H9 (cell line): Measurements from ENCODE around the gene SV2C. TPM values are rescaled to one million over a fixed set of nuclear protein-coding genes. Genes with fewer than 3 reads are reported as not detected.

ENCODE experiments used
- DNase-seq: peaks from one replicate; pipeline ENCODE4 v3.0.0-alpha.2; 2017
- H2AFZ ChIP-seq: one replicate; pipeline ENCODE4 v1.6.1; 2013; ENCODE audit warnings: mild to moderate bottlenecking, low read length, control low read depth, moderate library complexity
- H2AK5ac ChIP-seq: 2 replicates; pipeline ENCODE4 v1.6.1; 2013; ENCODE audit warnings: low read length, control low read depth, mixed read lengths; ENCODE audit not compliant: insufficient read length
- H2BK120ac ChIP-seq: one replicate; pipeline ENCODE4 v1.6.1; 2013; ENCODE audit warnings: low read depth, mild to moderate bottlenecking, low read length, control low read depth, inconsistent platforms; ENCODE audit not compliant: poor library complexity, severe bottlenecking
- H2BK12ac ChIP-seq: 2 replicates; pipeline ENCODE4 v1.6.1; 2013; ENCODE audit warnings: low read length, control low read depth, mixed read lengths, low read depth; ENCODE audit not compliant: insufficient read length
- H2BK15ac ChIP-seq: 2 replicates; pipeline ENCODE4 v1.6.1; 2013; ENCODE audit warnings: low read depth, low read length, control low read depth
- H2BK20ac ChIP-seq: one replicate; pipeline ENCODE4 v1.6.1; 2013; ENCODE audit warnings: low read depth, mild to moderate bottlenecking, low read length, control low read depth, inconsistent platforms; ENCODE audit not compliant: poor library complexity, severe bottlenecking
- H2BK5ac ChIP-seq: 2 replicates; pipeline ENCODE4 v1.6.1; 2013; ENCODE audit warnings: low read length, control low read depth, mixed read lengths; ENCODE audit not compliant: insufficient read length
- H3K14ac ChIP-seq: 2 replicates; pipeline ENCODE4 v1.6.1; 2013; ENCODE audit warnings: low read length, control low read depth; ENCODE audit not compliant: insufficient read depth
- H3K18ac ChIP-seq: 2 replicates; pipeline ENCODE4 v1.6.1; 2013; ENCODE audit warnings: low read depth, mild to moderate bottlenecking, mixed read lengths, low read length, control low read depth; ENCODE audit not compliant: insufficient read length
- H3K23ac ChIP-seq: 2 replicates; pipeline ENCODE4 v1.6.1; 2013; ENCODE audit warnings: low read length, control low read depth, mixed read lengths, low read depth; ENCODE audit not compliant: insufficient read length
- H3K23me2 ChIP-seq: 2 replicates; pipeline ENCODE4 v1.6.1; 2013; ENCODE audit warnings: low read depth, mild to moderate bottlenecking, mixed read lengths, low read length, control low read depth; ENCODE audit not compliant: insufficient read length, poor library complexity, severe bottlenecking
- H3K27ac ChIP-seq: 2 replicates; pipeline ENCODE4 v1.5.1; 2013; ENCODE audit warnings: low read length, control low read depth, mixed read lengths, low read depth; ENCODE audit not compliant: insufficient read length
- H3K27me3 ChIP-seq: 2 replicates; pipeline ENCODE4 v1.6.1; 2013; ENCODE audit warnings: low read length, control low read depth, inconsistent platforms; ENCODE audit not compliant: insufficient read depth
- H3K4ac ChIP-seq: 2 replicates; pipeline ENCODE4 v1.6.1; 2013; ENCODE audit warnings: low read depth, mild to moderate bottlenecking, control low read depth, inconsistent platforms, low read length, moderate library complexity
- H3K4me1 ChIP-seq: 2 replicates; pipeline ENCODE4 v1.6.1; 2013; ENCODE audit warnings: low read length, control low read depth, inconsistent platforms; ENCODE audit not compliant: insufficient read depth
- H3K4me2 ChIP-seq: 2 replicates; pipeline ENCODE4 v1.6.1; 2013; ENCODE audit warnings: low read length, control low read depth, mixed read lengths; ENCODE audit not compliant: insufficient read length, insufficient read depth
- H3K56ac ChIP-seq: 2 replicates; pipeline ENCODE4 v1.6.1; 2013; ENCODE audit warnings: low read depth, mild to moderate bottlenecking, mixed read lengths, low read length, control low read depth; ENCODE audit not compliant: insufficient read length
- H3K79me1 ChIP-seq: 2 replicates; pipeline ENCODE4 v1.6.1; 2013; ENCODE audit warnings: low read depth, mild to moderate bottlenecking, moderate library complexity, low read length, control low read depth, inconsistent platforms; ENCODE audit not compliant: insufficient read depth, poor library complexity, severe bottlenecking
- H3K79me2 ChIP-seq: 2 replicates; pipeline ENCODE4 v1.6.1; 2013; ENCODE audit warnings: low read length, control low read depth, inconsistent platforms; ENCODE audit not compliant: insufficient read depth
- H3K9ac ChIP-seq: 2 replicates; pipeline ENCODE4 v1.6.1; 2013; ENCODE audit warnings: low read length, control low read depth, mixed read lengths; ENCODE audit not compliant: insufficient read length; ENCODE audit errors: extremely low read depth
- H3K9me3 ChIP-seq: one replicate; pipeline ENCODE4 v1.6.1; 2013; ENCODE audit warnings: low read depth, low read length, inconsistent platforms; ENCODE audit not compliant: control insufficient read depth
- H3T11ph ChIP-seq: one replicate; pipeline ENCODE4 v1.6.1; 2013; ENCODE audit warnings: mild to moderate bottlenecking, low read length, control low read depth, inconsistent platforms
- H4K20me1 ChIP-seq: one replicate; pipeline ENCODE4 v1.6.1; 2013; ENCODE audit not compliant: control insufficient read depth, insufficient read length, insufficient read depth
- H4K5ac ChIP-seq: 2 replicates; pipeline ENCODE4 v1.6.1; 2013; ENCODE audit warnings: low read depth, mild to moderate bottlenecking, mixed read lengths, low read length, control low read depth; ENCODE audit not compliant: insufficient read length
- H4K8ac ChIP-seq: replicated peaks from 2 replicates; pipeline ENCODE4 v1.6.1; 2013; ENCODE audit warnings: low read length, control low read depth, mixed read lengths, low read depth; ENCODE audit not compliant: insufficient read length
- H4K91ac ChIP-seq: 2 replicates; pipeline ENCODE4 v1.6.1; 2013; ENCODE audit warnings: low read depth, mild to moderate bottlenecking, moderate library complexity, mixed read lengths, low read length, control low read depth; ENCODE audit not compliant: insufficient read length
- H3K27ac Mint-ChIP-seq, 3 experiments: 2 replicates in 2 of 3; 3 replicates in 1 of 3; pipeline ENCODE4 v1.8.0; 2020 to 2021; ENCODE audit warnings: mixed read lengths in 3 of 3, mild to moderate bottlenecking in 1 of 3, moderate library complexity in 1 of 3
- H3K27me3 Mint-ChIP-seq: 2 replicates; pipeline ENCODE4 v1.8.0; 2021; ENCODE audit warnings: low read depth, mild to moderate bottlenecking, moderate library complexity, mixed read lengths
- H3K36me3 Mint-ChIP-seq, 3 experiments: 2 replicates in 2 of 3; 3 replicates in 1 of 3; pipeline ENCODE4 v1.8.0; 2020 to 2021; ENCODE audit warnings: low read depth in 3 of 3, mixed read lengths in 3 of 3; ENCODE audit not compliant: insufficient read depth in 1 of 3
- H3K4me1 Mint-ChIP-seq, 2 experiments: 2 replicates each; pipeline ENCODE4 v1.8.0; 2020; ENCODE audit warnings: mixed read lengths in 2 of 2
- H3K4me3 Mint-ChIP-seq, 2 experiments: 2 replicates in 1 of 2; 3 replicates in 1 of 2; pipeline ENCODE4 v1.8.0; 2020 to 2021; ENCODE audit warnings: mild to moderate bottlenecking in 2 of 2, mixed read lengths in 2 of 2, moderate library complexity in 1 of 2
- H3K9me3 Mint-ChIP-seq, 2 experiments: 2 replicates in 1 of 2; 3 replicates in 1 of 2; pipeline ENCODE4 v1.8.0; 2020; ENCODE audit warnings: mild to moderate bottlenecking in 2 of 2, mixed read lengths in 2 of 2, moderate library complexity in 1 of 2
- WGBS: extraction: QIAGEN DNeasy Blood & Tissue Kit; methylation state at CpG from one replicate; pipeline ENCODE4 v1.1.7; 2013; ENCODE audit warnings: missing lambda C conversion rate, low lambda C conversion rate, mixed read lengths; ENCODE audit not compliant: insufficient read length; ENCODE audit errors: extremely low coverage; 5-methylcytosine and 5-hydroxymethylcytosine counted together
- total RNA-seq: library from RNA; stranded (reverse); gene quantifications from 2 replicates; pipeline ENCODE4 v1.2.1, GENCODE V29; 2021
- TF ChIP-seq, protein P1 (sequence below): fragments of 200-600 bp; sonication (generic); conservative IDR thresholded peaks from 3 replicates; pipeline ENCODE4 v1.8.0; 2021; ENCODE audit warnings: antibody characterized with exemption, mild to moderate bottlenecking

SV2C gene
- total RNA-seq, 1 experiment from 2014 or later, result 0.09 TPM

DNA sequence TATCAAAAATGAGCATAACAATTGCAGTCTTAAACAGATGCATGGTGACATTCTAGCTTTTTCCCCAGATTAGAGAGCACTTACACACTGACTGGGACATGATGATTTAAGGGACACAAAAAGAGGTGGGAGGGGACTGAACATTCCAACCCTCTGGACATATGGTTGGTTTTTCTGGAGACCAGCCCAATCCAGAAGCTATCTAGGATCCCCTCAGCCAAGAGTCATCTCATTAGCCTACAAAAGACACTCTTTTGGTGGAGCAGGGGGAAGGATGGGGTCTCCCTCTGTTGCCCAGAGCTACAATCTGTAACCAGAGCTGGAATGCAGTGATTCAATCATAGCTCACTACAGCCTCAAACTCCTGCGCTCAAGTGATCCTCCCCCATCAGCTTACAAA is 222.6 kb downstream of the SV2C start:
- H3K27ac Mint-ChIP-seq, result no peak overlapping the region
- Histone ChIP-seq H2AFZ (no peak overlapping the region), H3K79me1 (no peaks in the 10 kb centered on the region), H3T11ph (no peak overlapping the region), H3K4ac (no peak overlapping the region), H4K20me1 (no peaks in the 10 kb centered on the region), H3K27ac (no peak overlapping the region), H4K8ac (no peak overlapping the region), H2AK5ac (no peak overlapping the region), H4K91ac (no peak overlapping the region), H2BK20ac (no peak overlapping the region), H2BK12ac (no peak overlapping the region), H3K9me3 (no peaks in the 10 kb centered on the region), H3K27me3 (no peaks in the 10 kb centered on the region), H2BK120ac (no peak overlapping the region), H3K23me2 (no peaks in the 10 kb centered on the region), H3K4me1 (no peaks in the 10 kb centered on the region; the same call in 1 of the 2 replicates), H3K18ac (no peak overlapping the region), H3K23ac (no peak overlapping the region), H3K9ac (no peak overlapping the region), H3K79me2 (no peaks in the 10 kb centered on the region), H2BK5ac (no peak overlapping the region), H3K4me2 (no peak overlapping the region), H3K56ac (no peak overlapping the region), H2BK15ac (no peak overlapping the region), H4K5ac (no peak overlapping the region), H3K14ac (no peak overlapping the region)
- WGBS, result no CpG with 5 or more reads among the region's 1 CpG
- H3K4me3 Mint-ChIP-seq, result no peak overlapping the region
- no peak for DNase-seq
- H3K4me1 Mint-ChIP-seq, result peaks cover 0 to 3% of the 10 kb centered on the region in 2 experiments; a peak in 2 of 4 replicates
- no peaks in the 10 kb centered on the region for H3K36me3 Mint-ChIP-seq
- H3K9me3 Mint-ChIP-seq, result no peaks in the 10 kb centered on the region; a peak in 1 of 5 replicates
- peaks cover 2% of the 10 kb centered on the region; the same call in 1 of the 2 replicates for H3K27me3 Mint-ChIP-seq
- TF ChIP-seq, protein P1, sequence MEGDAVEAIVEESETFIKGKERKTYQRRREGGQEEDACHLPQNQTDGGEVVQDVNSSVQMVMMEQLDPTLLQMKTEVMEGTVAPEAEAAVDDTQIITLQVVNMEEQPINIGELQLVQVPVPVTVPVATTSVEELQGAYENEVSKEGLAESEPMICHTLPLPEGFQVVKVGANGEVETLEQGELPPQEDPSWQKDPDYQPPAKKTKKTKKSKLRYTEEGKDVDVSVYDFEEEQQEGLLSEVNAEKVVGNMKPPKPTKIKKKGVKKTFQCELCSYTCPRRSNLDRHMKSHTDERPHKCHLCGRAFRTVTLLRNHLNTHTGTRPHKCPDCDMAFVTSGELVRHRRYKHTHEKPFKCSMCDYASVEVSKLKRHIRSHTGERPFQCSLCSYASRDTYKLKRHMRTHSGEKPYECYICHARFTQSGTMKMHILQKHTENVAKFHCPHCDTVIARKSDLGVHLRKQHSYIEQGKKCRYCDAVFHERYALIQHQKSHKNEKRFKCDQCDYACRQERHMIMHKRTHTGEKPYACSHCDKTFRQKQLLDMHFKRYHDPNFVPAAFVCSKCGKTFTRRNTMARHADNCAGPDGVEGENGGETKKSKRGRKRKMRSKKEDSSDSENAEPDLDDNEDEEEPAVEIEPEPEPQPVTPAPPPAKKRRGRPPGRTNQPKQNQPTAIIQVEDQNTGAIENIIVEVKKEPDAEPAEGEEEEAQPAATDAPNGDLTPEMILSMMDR, result no peak
